H1 (cell line): ENCODE data around the gene ANKS1B. TPM values are rescaled to one million over a fixed set of nuclear protein-coding genes. Genes with fewer than 3 reads are reported as not detected.

Source experiments
- BRCA1 ChIP-seq: IDR thresholded peaks from 2 replicates; pipeline ENCODE4 v1.6.1; 2012; ENCODE audit warnings: low read depth, low read length, improper control_type of control experiment
- GABPA ChIP-seq: IDR thresholded peaks from 2 replicates; pipeline ENCODE4 v1.6.1; 2011; ENCODE audit warnings: mild to moderate bottlenecking, low read length, moderate library complexity, borderline replicate concordance; ENCODE audit not compliant: insufficient read depth
- JUN ChIP-seq: IDR thresholded peaks from 2 replicates; pipeline ENCODE4 v1.6.1; 2011; ENCODE audit warnings: low read depth, mild to moderate bottlenecking, improper control_type of control experiment, low read length
- KDM4A ChIP-seq: IDR thresholded peaks from one replicate; pipeline ENCODE4 v1.7.1; 2012; ENCODE audit warnings: low read depth, mild to moderate bottlenecking, moderate library complexity, low read length, inconsistent platforms; ENCODE audit not compliant: severe bottlenecking
- USF2 ChIP-seq: IDR thresholded peaks from 2 replicates; pipeline ENCODE4 v1.6.1; 2011; ENCODE audit warnings: low read length, improper control_type of control experiment
- polyA plus RNA-seq, 7 experiments: library from polyadenylated mRNA; depleted of rRNA in 3 of 7; stranded (reverse) in 5 of 7; unstranded in 2 of 7; fragments of >200 nt in 5 of 7; fragments of 200-250 nt in 2 of 7; gene quantifications; 1 replicate in 5 of 7; 2 replicates in 1 of 7; 4 replicates in 1 of 7; pipeline versions ENCODE4 v1.2.1 to v1.2.3, GENCODE V29; 2011 to 2013; ENCODE audit warnings: missing spikeins in 2 of 7, mixed read lengths in 2 of 7
- total RNA-seq: library from RNA; stranded (reverse); fragmentation: NEBNext Ultra II Directional; extraction: Animal tissue kit (Norgen Biotek cat#: 25700); gene quantifications from 2 replicates; pipeline ENCODE4 v1.2.1, GENCODE V29; 2021

Gene ANKS1B
- total and polyA plus RNA-seq, 2 of the 8 experiments (the other 6 are each of a cell fraction or from before 2014, with no cell fraction given): 2.7 to 6.1 TPM

GRCh38 chr12:98727196-98727595 is 1257.5 kb downstream of the ANKS1B start (continued):
- no peak for TF ChIP-seq USF2
- no peak for TF ChIP-seq KDM4A
- no peak for TF ChIP-seq JUN
- no peak for TF ChIP-seq GABPA
- TF ChIP-seq BRCA1: no peak
